ENCODE data around the gene FANK1.
"Not testable (repeated sequence)": the region's sequence is repeated elsewhere in the genome, so short reads cannot be mapped to it uniquely, and the experiment has no call there.

Gene FANK1

GRCh38 chr10:126037946-126038345 is 141.6 kb downstream of the FANK1 start:
- TF ChIP-seq POLR2A (IDR thresholded peaks at IDR 0.05; ENCODE audit: low read depth, low read length) (no peak), POLR2AphosphoS5 (IDR thresholded peaks at IDR 0.05; ENCODE audit: low read depth, low read length) (no peak), TAF1 (IDR thresholded peaks at IDR 0.05; ENCODE audit: borderline replicate concordance, low read depth, low read length) (no peak)
- FAIRE-seq = no peak

GRCh38 chr10:126041117-126041516 is 144.8 kb downstream of the FANK1 start:
- TF ChIP-seq POLR2A (IDR thresholded peaks at IDR 0.05; ENCODE audit: low read depth, low read length) (no peak), POLR2AphosphoS5 (IDR thresholded peaks at IDR 0.05; ENCODE audit: low read depth, low read length) (no peak), TAF1 (IDR thresholded peaks at IDR 0.05; ENCODE audit: borderline replicate concordance, low read depth, low read length) (no peak)
- DNase-seq (ENCODE audit: insufficient read length) (no peak), FAIRE-seq (no peak)

More at GRCh38 chr10:126037946-126038345, 141.6 kb downstream of the FANK1 start:
- DNase-seq (ENCODE audit: insufficient read length) = no peak

- TF ChIP-seq POLR2A (IDR thresholded peaks at IDR 0.05; ENCODE audit: low read depth, low read length) (no peak; the same call in 1 of the 2 replicates), POLR2AphosphoS5 (IDR thresholded peaks at IDR 0.05; ENCODE audit: low read depth, low read length) (no peak), TAF1 (IDR thresholded peaks at IDR 0.05; ENCODE audit: borderline replicate concordance, low read depth, low read length) (no peak)
- DNase-seq (ENCODE audit: insufficient read length) (peak; percentile 70), FAIRE-seq (peak; percentile 98)
Observed at GRCh38 chr10:126041804-126042231, 145.5 kb downstream of the FANK1 start.

DNA sequence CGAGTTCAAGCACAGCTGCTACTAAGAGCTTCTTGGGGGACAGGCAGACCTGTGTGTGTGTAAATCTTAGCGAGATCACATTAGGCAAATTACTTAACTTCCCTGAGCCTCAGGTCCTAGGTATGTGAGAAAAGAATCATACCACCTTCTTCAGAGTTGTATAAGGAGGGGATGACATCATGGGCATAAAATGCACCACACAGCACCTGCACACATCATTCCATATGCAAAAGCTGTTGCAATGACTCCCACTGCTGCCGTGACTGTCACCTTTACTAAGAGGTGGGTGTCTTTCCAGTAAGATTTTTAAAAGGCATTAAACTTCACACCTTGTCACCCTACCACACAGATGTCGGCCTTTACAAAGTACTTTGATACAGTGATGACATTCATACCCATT is 146.0 kb downstream of the FANK1 start:
- FAIRE-seq (no peak), DNase-seq (ENCODE audit: insufficient read length) (no peak)
- TF ChIP-seq POLR2AphosphoS5 (IDR thresholded peaks at IDR 0.05; ENCODE audit: low read depth, low read length) = no peak
- no peak for TF ChIP-seq TAF1 (IDR thresholded peaks at IDR 0.05; ENCODE audit: borderline replicate concordance, low read depth, low read length)
- no peak for TF ChIP-seq POLR2A (IDR thresholded peaks at IDR 0.05; ENCODE audit: low read depth, low read length)

- no peak for DNase-seq (ENCODE audit: insufficient read length)
- TF ChIP-seq POLR2A (IDR thresholded peaks at IDR 0.05; ENCODE audit: low read depth, low read length) = no peak
- TF ChIP-seq TAF1 (IDR thresholded peaks at IDR 0.05; ENCODE audit: borderline replicate concordance, low read depth, low read length) = no peak
- no peak for TF ChIP-seq POLR2AphosphoS5 (IDR thresholded peaks at IDR 0.05; ENCODE audit: low read depth, low read length)
- no peak for FAIRE-seq
Observed at GRCh38 chr10:126042906-126043305, 146.5 kb downstream of the FANK1 start.

DNA sequence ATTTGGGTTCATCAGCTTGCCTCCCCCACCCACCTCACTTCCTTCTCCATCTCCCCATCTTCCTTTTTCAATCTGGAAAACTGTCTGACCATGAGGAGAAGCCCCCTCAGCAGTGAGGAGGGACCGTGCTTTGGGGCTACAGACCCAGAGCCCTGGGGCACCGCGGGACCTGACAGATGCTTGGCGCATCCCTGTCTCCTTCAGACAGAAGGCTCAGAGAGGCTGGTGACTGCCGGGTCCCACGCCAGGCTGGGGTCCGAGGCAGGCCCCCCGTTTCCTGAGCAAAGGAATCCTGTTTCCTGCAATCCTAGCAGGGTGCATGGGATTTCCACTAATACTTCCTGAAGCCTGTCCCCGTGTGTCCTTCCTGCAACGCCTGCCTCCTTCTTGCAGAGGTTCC is 147.0 kb downstream of the FANK1 start:
- no peak for FAIRE-seq
- TF ChIP-seq POLR2AphosphoS5 (IDR thresholded peaks at IDR 0.05; ENCODE audit: low read depth, low read length) (no peak), TAF1 (IDR thresholded peaks at IDR 0.05; ENCODE audit: borderline replicate concordance, low read depth, low read length) (no peak), POLR2A (IDR thresholded peaks at IDR 0.05; ENCODE audit: low read depth, low read length) (no peak)
- DNase-seq (ENCODE audit: insufficient read length) = no peak

DNA sequence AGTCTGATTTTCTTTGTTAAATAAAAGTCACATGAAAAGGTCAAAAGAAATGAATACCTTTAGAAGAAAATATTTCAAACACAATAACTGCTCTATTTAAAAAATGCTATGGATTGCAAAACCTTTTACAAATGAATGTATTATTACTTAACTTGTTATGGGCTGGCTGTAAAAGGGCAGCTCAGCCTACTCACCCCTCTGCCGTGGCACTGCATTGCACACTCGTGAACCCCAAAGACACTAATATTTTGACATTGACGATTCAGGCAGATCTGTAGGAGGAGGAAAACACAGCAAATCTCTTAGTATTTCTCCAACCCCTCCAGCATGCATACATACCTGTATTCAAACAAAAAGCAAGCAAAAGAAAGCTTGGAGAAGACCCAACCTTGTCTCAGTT is 149.5 kb downstream of the FANK1 start:
- FAIRE-seq (no peak), DNase-seq (ENCODE audit: insufficient read length) (no peak)
- TF ChIP-seq POLR2AphosphoS5 (IDR thresholded peaks at IDR 0.05; ENCODE audit: low read depth, low read length) (no peak), POLR2A (IDR thresholded peaks at IDR 0.05; ENCODE audit: low read depth, low read length) (no peak), TAF1 (IDR thresholded peaks at IDR 0.05; ENCODE audit: borderline replicate concordance, low read depth, low read length) (no peak)

GRCh38 chr10:126046831-126047230 is 150.5 kb downstream of the FANK1 start:
- TF ChIP-seq POLR2AphosphoS5 (IDR thresholded peaks at IDR 0.05; ENCODE audit: low read depth, low read length) = no peak
- TF ChIP-seq TAF1 (IDR thresholded peaks at IDR 0.05; ENCODE audit: borderline replicate concordance, low read depth, low read length) = no peak
- no peak for TF ChIP-seq POLR2A (IDR thresholded peaks at IDR 0.05; ENCODE audit: low read depth, low read length)
- no peak for FAIRE-seq
- no peak for DNase-seq (ENCODE audit: insufficient read length)

DNA sequence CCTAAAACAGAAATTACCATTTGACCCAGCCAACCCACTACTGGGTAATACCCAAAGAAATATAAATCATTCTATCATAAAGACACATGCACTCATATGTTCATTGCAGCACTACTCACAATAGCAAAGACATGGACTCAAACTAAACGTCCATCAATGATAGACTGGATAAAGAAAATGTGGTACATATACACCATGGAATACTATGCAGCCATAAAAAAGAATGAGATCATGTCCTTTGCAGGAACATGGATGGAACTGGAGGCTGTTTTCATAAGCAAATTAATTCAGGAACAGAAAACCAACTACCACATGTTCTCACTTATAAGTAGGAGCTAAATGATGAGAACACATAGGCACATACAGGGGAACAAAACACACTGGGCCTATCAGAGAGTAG is 151.4 kb downstream of the FANK1 start:
- DNase-seq (ENCODE audit: insufficient read length); FAIRE-seq: not testable (repeated sequence)

GRCh38 chr10:126049759-126050700 is 153.7 kb downstream of the FANK1 start:
- no peak for FAIRE-seq
- no peak for DNase-seq (ENCODE audit: insufficient read length)
- TF ChIP-seq TAF1 (IDR thresholded peaks at IDR 0.05; ENCODE audit: borderline replicate concordance, low read depth, low read length) (no peak), POLR2A (IDR thresholded peaks at IDR 0.05; ENCODE audit: low read depth, low read length) (no peak), POLR2AphosphoS5 (IDR thresholded peaks at IDR 0.05; ENCODE audit: low read depth, low read length) (no peak)

- TF ChIP-seq TAF1 (IDR thresholded peaks at IDR 0.05; ENCODE audit: borderline replicate concordance, low read depth, low read length) (no peak), POLR2AphosphoS5 (IDR thresholded peaks at IDR 0.05; ENCODE audit: low read depth, low read length) (no peak), POLR2A (IDR thresholded peaks at IDR 0.05; ENCODE audit: low read depth, low read length) (no peak)
- DNase-seq (ENCODE audit: insufficient read length) (no peak), FAIRE-seq (no peak)
Observed at GRCh38 chr10:126052171-126052570, 155.8 kb downstream of the FANK1 start.

DNA sequence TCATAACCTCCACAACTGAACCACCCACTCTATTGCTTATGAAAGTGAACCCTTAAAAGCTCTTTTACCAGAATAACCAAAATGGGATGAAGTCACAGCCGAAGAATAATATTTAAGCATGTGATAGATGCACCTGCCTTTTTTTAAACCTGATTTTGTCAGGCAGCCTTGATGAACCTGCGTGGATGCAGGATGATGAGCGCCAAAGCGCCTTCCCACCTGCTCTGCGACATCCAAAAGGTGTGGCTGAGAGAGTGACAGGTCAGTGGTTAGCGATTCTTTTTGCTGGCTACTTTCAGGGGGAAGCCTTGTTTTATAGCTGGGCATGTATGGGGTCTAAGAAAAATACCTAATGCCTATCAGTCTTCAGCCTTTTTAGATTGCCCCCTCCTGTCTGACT is 157.8 kb downstream of the FANK1 start:
- FAIRE-seq (no peak), DNase-seq (ENCODE audit: insufficient read length) (no peak)
- no peak for TF ChIP-seq POLR2AphosphoS5 (IDR thresholded peaks at IDR 0.05; ENCODE audit: low read depth, low read length)
- TF ChIP-seq POLR2A (IDR thresholded peaks at IDR 0.05; ENCODE audit: low read depth, low read length) = no peak
- no peak for TF ChIP-seq TAF1 (IDR thresholded peaks at IDR 0.05; ENCODE audit: borderline replicate concordance, low read depth, low read length)
